ENCODE data around the gene SEMA4C.

SEMA4C gene

GRCh38 chr2:96878171-96878570 is 8.3 kb upstream of the SEMA4C start:
- Histone ChIP-seq H3K4me3 (ENCODE audit: low read depth in 1 of 2, low read length in 2 of 2) (no peak overlapping the region), H3K27ac (ENCODE audit: low read length) (no peak overlapping the region), H3K9me3 (ENCODE audit: control insufficient read depth in 1 of 2, low read length in 2 of 2) (no peaks in the 10 kb centered on the region), H3K27me3 (ENCODE audit: low read depth, low read length) (no peaks in the 10 kb centered on the region), H3K36me3 (ENCODE audit: control insufficient read depth in 1 of 2, insufficient read depth in 2 of 2, low read length in 2 of 2) (no peaks in the 10 kb centered on the region), H3K4me1 (ENCODE audit: control insufficient read depth in 1 of 2, insufficient read depth in 2 of 2, low read length in 2 of 2) (peaks cover 6 to 9% of the 10 kb centered on the region in 2 donors)

DNA sequence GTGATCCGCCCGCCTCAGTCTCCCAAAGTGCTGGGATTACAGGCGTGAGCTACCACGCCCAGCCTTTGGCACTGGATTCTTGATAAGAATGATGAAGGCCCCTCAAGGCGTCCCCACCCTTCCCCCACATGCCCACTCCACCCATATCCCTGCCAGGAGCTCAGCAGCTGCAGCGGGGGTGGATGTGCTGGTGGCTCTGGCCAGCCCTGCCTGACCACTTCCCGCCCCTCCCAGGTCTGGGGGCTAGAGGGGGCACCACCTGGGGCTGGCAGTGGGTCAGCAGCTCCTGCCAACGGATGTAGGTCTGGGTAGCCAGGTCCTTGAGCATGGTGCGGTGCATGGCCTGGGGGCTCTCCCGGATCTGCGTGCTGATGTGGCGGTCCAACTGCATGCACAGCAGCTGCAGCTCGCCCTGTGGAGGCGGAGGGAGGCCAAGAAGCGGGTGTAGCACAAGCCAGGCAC is 7.8 kb upstream of the SEMA4C start:
- no peaks in the 10 kb centered on the region for H3K27me3 ChIP-seq (ENCODE audit: low read depth, low read length)
- H3K36me3 ChIP-seq (ENCODE audit: control insufficient read depth in 1 of 2, insufficient read depth in 2 of 2, low read length in 2 of 2), result no peaks in the 10 kb centered on the region
- H3K9me3 ChIP-seq (ENCODE audit: control insufficient read depth in 1 of 2, low read length in 2 of 2), result no peaks in the 10 kb centered on the region
- no peak overlapping the region for H3K27ac ChIP-seq (ENCODE audit: low read length)
- peaks cover 6 to 14% of the 10 kb centered on the region in 2 donors for H3K4me1 ChIP-seq (ENCODE audit: control insufficient read depth in 1 of 2, insufficient read depth in 2 of 2, low read length in 2 of 2)
- H3K4me3 ChIP-seq (ENCODE audit: low read depth in 1 of 2, low read length in 2 of 2), result no peak overlapping the region

DNA sequence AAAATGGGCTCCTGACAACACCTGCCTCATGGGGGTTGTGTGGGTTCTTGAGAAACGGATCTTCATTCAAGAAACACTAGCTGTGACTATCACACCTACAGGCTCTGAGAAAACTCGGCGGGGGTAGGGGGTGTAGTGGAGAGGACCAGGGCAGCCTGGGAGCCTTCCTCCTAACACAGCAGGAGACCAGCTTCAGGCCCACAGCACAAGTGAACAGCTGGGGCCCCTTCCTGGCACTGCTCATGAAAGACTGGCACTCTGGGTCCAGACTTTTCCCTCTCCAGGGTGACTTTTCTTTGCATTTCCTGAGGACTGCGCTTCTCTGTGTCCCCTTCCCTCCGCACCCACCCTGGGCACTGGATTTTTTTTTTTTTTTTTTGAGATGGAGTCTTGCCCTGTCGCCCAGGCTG is 7.2 kb upstream of the SEMA4C start:
- no peak overlapping the region for H3K4me3 ChIP-seq (ENCODE audit: low read depth in 1 of 2, low read length in 2 of 2)
- H3K27ac ChIP-seq (ENCODE audit: low read length), result no peak overlapping the region
- H3K36me3 ChIP-seq (ENCODE audit: control insufficient read depth in 1 of 2, insufficient read depth in 2 of 2, low read length in 2 of 2), result no peaks in the 10 kb centered on the region
- H3K4me1 ChIP-seq (ENCODE audit: control insufficient read depth in 1 of 2, insufficient read depth in 2 of 2, low read length in 2 of 2), result peaks cover 6 to 14% of the 10 kb centered on the region in 2 donors
- H3K27me3 ChIP-seq (ENCODE audit: low read depth, low read length), result no peaks in the 10 kb centered on the region
- no peaks in the 10 kb centered on the region for H3K9me3 ChIP-seq (ENCODE audit: control insufficient read depth in 1 of 2, low read length in 2 of 2)

- no peak overlapping the region for H3K27ac ChIP-seq (ENCODE audit: low read length)
- no peaks in the 10 kb centered on the region for H3K27me3 ChIP-seq (ENCODE audit: low read depth, low read length)
- H3K36me3 ChIP-seq (ENCODE audit: control insufficient read depth in 1 of 2, insufficient read depth in 2 of 2, low read length in 2 of 2), result no peaks in the 10 kb centered on the region
- no peak overlapping the region for H3K4me3 ChIP-seq (ENCODE audit: low read depth in 1 of 2, low read length in 2 of 2)
- H3K4me1 ChIP-seq (ENCODE audit: control insufficient read depth in 1 of 2, insufficient read depth in 2 of 2, low read length in 2 of 2), result peaks cover 6 to 14% of the 10 kb centered on the region in 2 donors
- no peaks in the 10 kb centered on the region for H3K9me3 ChIP-seq (ENCODE audit: control insufficient read depth in 1 of 2, low read length in 2 of 2)
Observed at GRCh38 chr2:96876269-96877041, 6.6 kb upstream of the SEMA4C start.

GRCh38 chr2:96875498-96876268 is 5.8 kb upstream of the SEMA4C start:
- Histone ChIP-seq H3K4me1 (ENCODE audit: control insufficient read depth in 1 of 2, insufficient read depth in 2 of 2, low read length in 2 of 2) (peaks cover 11 to 22% of the 10 kb centered on the region in 2 donors), H3K4me3 (ENCODE audit: low read depth in 1 of 2, low read length in 2 of 2) (no peak overlapping the region), H3K36me3 (ENCODE audit: control insufficient read depth in 1 of 2, insufficient read depth in 2 of 2, low read length in 2 of 2) (no peaks in the 10 kb centered on the region), H3K27me3 (ENCODE audit: low read depth, low read length) (no peaks in the 10 kb centered on the region), H3K27ac (ENCODE audit: low read length) (no peak overlapping the region), H3K9me3 (ENCODE audit: control insufficient read depth in 1 of 2, low read length in 2 of 2) (no peaks in the 10 kb centered on the region)

DNA sequence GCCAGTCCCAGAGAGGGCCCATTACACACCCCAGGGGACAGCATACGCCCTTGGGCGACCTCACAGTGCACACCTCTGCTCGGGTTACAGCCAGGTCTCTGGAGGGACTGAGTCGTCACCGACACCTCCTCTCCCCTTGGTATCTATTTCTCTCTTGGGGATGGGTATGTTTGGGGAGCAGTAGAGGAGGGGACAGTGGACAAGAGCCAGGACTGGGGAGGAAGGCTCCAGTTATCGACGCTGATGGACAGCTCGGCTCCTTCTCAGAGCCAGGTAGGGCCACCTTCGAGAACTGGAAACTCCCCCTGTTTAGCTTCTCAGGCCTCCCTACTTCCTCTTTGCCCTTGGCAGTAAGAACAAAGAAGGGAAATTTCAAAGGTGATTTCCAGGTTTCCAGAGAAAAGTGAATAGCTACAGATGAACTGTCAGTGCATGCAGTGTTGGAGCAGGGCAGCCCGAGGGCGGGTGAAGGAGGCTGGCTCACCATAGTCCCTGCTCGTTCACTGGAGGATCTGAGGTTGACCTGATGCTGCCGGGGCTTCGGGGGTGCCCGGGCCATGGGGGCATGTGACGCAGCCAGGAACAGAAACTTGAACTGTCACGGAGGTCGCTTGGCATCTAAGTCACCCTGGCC is 4.4 kb upstream of the SEMA4C start:
- Histone ChIP-seq H3K4me3 (ENCODE audit: low read depth in 1 of 2, low read length in 2 of 2) (no peak overlapping the region), H3K27me3 (ENCODE audit: low read depth, low read length) (no peaks in the 10 kb centered on the region), H3K4me1 (ENCODE audit: control insufficient read depth in 1 of 2, insufficient read depth in 2 of 2, low read length in 2 of 2) (peaks cover 11 to 25% of the 10 kb centered on the region in 2 donors), H3K9me3 (ENCODE audit: control insufficient read depth in 1 of 2, low read length in 2 of 2) (no peaks in the 10 kb centered on the region), H3K27ac (ENCODE audit: low read length) (no peak overlapping the region), H3K36me3 (ENCODE audit: control insufficient read depth in 1 of 2, insufficient read depth in 2 of 2, low read length in 2 of 2) (no peaks in the 10 kb centered on the region)

DNA sequence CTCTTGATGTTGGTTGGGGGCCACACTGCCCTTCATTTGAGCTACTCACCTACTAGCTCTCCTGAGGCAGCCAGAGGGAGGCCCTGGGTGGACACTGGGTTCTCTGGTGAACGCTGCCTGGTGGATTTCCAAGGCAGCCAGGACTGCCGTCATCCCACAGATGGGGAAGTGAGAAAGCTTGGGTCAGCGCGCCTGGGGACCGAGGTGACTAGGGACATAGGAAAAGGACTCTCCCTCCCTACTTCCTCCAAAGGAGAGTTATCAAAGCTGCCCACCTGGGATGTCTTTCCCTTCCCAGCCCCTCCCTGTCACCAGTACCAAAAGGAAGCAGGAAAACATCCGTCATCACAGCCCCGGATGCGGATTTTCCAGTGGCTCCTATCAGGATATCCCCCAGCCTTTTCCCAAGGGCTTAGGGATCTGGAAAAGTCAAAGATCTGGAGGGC is 3.8 kb upstream of the SEMA4C start:
- Histone ChIP-seq H3K36me3 (ENCODE audit: control insufficient read depth in 1 of 2, insufficient read depth in 2 of 2, low read length in 2 of 2) (no peaks in the 10 kb centered on the region), H3K27me3 (ENCODE audit: low read depth, low read length) (no peaks in the 10 kb centered on the region), H3K4me3 (ENCODE audit: low read depth in 1 of 2, low read length in 2 of 2) (no peak overlapping the region), H3K27ac (ENCODE audit: low read length) (no peak overlapping the region), H3K4me1 (ENCODE audit: control insufficient read depth in 1 of 2, insufficient read depth in 2 of 2, low read length in 2 of 2) (peaks cover 11 to 25% of the 10 kb centered on the region in 2 donors), H3K9me3 (ENCODE audit: control insufficient read depth in 1 of 2, low read length in 2 of 2) (no peaks in the 10 kb centered on the region)

GRCh38 chr2:96872591-96873349 is 2.9 kb upstream of the SEMA4C start:
- Histone ChIP-seq H3K4me1 (ENCODE audit: control insufficient read depth in 1 of 2, insufficient read depth in 2 of 2, low read length in 2 of 2) (peaks cover 11 to 33% of the 10 kb centered on the region in 2 donors), H3K36me3 (ENCODE audit: control insufficient read depth in 1 of 2, insufficient read depth in 2 of 2, low read length in 2 of 2) (no peaks in the 10 kb centered on the region), H3K9me3 (ENCODE audit: control insufficient read depth in 1 of 2, low read length in 2 of 2) (no peaks in the 10 kb centered on the region), H3K4me3 (ENCODE audit: low read depth in 1 of 2, low read length in 2 of 2) (no peak overlapping the region), H3K27me3 (ENCODE audit: low read depth, low read length) (no peaks in the 10 kb centered on the region), H3K27ac (ENCODE audit: low read length) (no peak overlapping the region)

- no peaks in the 10 kb centered on the region for H3K27me3 ChIP-seq (ENCODE audit: low read depth, low read length)
- H3K4me3 ChIP-seq (ENCODE audit: low read depth in 1 of 2, low read length in 2 of 2), result peak overlapping the region; percentile 50 to 85
- peaks cover 2 to 10% of the 10 kb centered on the region in 2 donors for H3K36me3 ChIP-seq (ENCODE audit: control insufficient read depth in 1 of 2, insufficient read depth in 2 of 2, low read length in 2 of 2)
- H3K9me3 ChIP-seq (ENCODE audit: control insufficient read depth in 1 of 2, low read length in 2 of 2), result no peaks in the 10 kb centered on the region
- peaks cover 24 to 54% of the 10 kb centered on the region in 2 donors for H3K4me1 ChIP-seq (ENCODE audit: control insufficient read depth in 1 of 2, insufficient read depth in 2 of 2, low read length in 2 of 2)
- peak overlapping the region; percentile 29 for H3K27ac ChIP-seq (ENCODE audit: low read length)
Observed at GRCh38 chr2:96870626-96871255, 861 bp upstream of the SEMA4C start.

DNA sequence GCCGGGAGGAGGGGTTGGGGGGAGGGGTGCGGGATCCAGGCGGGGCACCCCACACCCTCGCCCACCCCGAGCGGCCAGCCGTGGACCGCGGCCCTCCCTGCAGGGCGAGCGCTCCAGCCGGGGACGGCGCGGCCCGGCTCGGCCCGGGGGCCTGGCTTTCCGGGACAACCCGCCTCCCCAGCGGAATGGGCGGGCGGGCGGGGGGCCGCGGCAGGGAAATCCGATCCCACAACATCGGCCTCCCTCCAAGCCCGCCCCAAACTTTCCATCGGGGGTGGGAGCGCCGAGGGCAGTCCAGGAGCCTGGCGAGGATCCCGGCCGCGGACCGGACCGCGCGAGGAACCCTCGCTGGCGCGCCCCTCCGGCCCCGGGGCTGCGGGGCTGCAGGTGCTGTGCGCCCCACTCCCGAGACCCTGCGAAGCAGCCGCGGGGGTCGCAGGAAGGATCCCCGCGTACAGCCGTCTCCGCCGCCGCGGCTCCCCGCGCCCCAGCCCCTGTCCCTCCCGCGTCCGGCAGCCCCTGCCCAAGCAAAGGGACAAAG is 529 bp downstream of the SEMA4C start:
- H3K4me1 ChIP-seq (ENCODE audit: control insufficient read depth in 1 of 2, insufficient read depth in 2 of 2, low read length in 2 of 2), result peaks cover 24 to 59% of the 10 kb centered on the region in 2 donors
- H3K4me3 ChIP-seq (ENCODE audit: low read depth in 1 of 2, low read length in 2 of 2), result peak overlapping the region; percentile 69 to 85
- H3K9me3 ChIP-seq (ENCODE audit: control insufficient read depth in 1 of 2, low read length in 2 of 2), result no peaks in the 10 kb centered on the region

More for the DNA sequence above, 529 bp downstream of the SEMA4C start:
- H3K27ac ChIP-seq (ENCODE audit: low read length), result peak overlapping the region; percentile 60
- H3K36me3 ChIP-seq (ENCODE audit: control insufficient read depth in 1 of 2, insufficient read depth in 2 of 2, low read length in 2 of 2), result peaks cover 11 to 24% of the 10 kb centered on the region in 2 donors
- no peaks in the 10 kb centered on the region for H3K27me3 ChIP-seq (ENCODE audit: low read depth, low read length)

All from muscle layer of duodenum (tissue), 2 donors.